ENCODE results near the gene CAD. TPM values are rescaled to one million over a fixed set of nuclear protein-coding genes. Genes with fewer than 3 reads are reported as not detected.
"Not testable (repeated sequence)": the region's sequence is repeated elsewhere in the genome, so short reads cannot be mapped to it uniquely, and the experiment has no call there.

The CAD gene
- total RNA-seq, 1 experiment from 2014 or later, result 114 TPM

GRCh38 chr2:27175330-27175729, 41.8 kb upstream of the CAD start:
- intact Hi-C loops (cut with micrococcal nuclease), result no loop called here
- CTCF ChIA-PET, result interaction anchor here (1.0 kb wide), 1 partner anchor 16 kb away, joined by 3 read pairs; no protein-coding TSS in a partner anchor
- H2AFZ ChIP-seq (ENCODE audit: low read depth, low read length, poor library complexity, severe bottlenecking), result no peak overlapping the region
- no peak overlapping the region for H3K9ac ChIP-seq (ENCODE audit: low read length)
- no peak overlapping the region for H3K27ac ChIP-seq (ENCODE audit: low read depth, low read length)
- no peaks in the 10 kb centered on the region for H3K79me2 ChIP-seq (ENCODE audit: insufficient read depth, low read length)
- no peaks in the 10 kb centered on the region for H3K36me3 ChIP-seq (ENCODE audit: control insufficient read depth in 1 of 2, insufficient read depth in 2 of 2, low read length in 2 of 2)
- RAD21 ChIA-PET (ENCODE audit: low non-redundant PET in 1 of 2, low total read pairs in 2 of 2, uncharacterized antibody in 2 of 2, unreplicated experiment in 2 of 2), result no interaction called here
- peaks cover 16% of the 10 kb centered on the region; the same call in 1 of the 2 replicates for H3K27me3 ChIP-seq (ENCODE audit: insufficient read depth, low read length)
- H3K4me2 ChIP-seq (ENCODE audit: low read length), result no peak overlapping the region
- H3K9me2 ChIP-seq (ENCODE audit: insufficient read depth), result no peaks in the 10 kb centered on the region
- BruUV-seq (replicated peaks), result no TSS peak
- POLR2A ChIA-PET, result interaction anchor here (1.3 kb wide), 1 partner anchor 22 kb away, joined by 4 read pairs; no protein-coding TSS in a partner anchor
- ATAC-seq, result no peak
- no peaks in the 10 kb centered on the region for H4K20me1 ChIP-seq (ENCODE audit: insufficient read depth)
- H3K4me1 ChIP-seq (ENCODE audit: control insufficient read depth in 1 of 2, insufficient read depth in 2 of 2, low read length in 2 of 2), result no peaks in the 10 kb centered on the region
- H3K9me3 ChIP-seq (ENCODE audit: control insufficient read depth in 1 of 2, insufficient read depth in 1 of 2, low read depth in 1 of 2, low read length in 2 of 2), result no peaks in the 10 kb centered on the region
- no peak for DNase-seq (ENCODE audit: low read depth, low spot score)
- no peak for TF ChIP-seq MAX (IDR thresholded peaks at IDR 0.05)
- TF ChIP-seq YY1 (IDR thresholded peaks at IDR 0.05; ENCODE audit: extremely low read depth, insufficient replicate concordance, low read depth, low read length), result no peak
- TF ChIP-seq ZFX (IDR thresholded peaks at IDR 0.05), result no peak
- no peak for TF ChIP-seq RAD21 (IDR thresholded peaks at IDR 0.05; ENCODE audit: low read depth)
- TF ChIP-seq POLR2A (IDR thresholded peaks at IDR 0.05; ENCODE audit: borderline replicate concordance, extremely low read depth, insufficient read depth, insufficient read length), result no peak
- no peak for TF ChIP-seq FOSL1 (IDR thresholded peaks at IDR 0.05; ENCODE audit: low read depth)
- no peak overlapping the region for H3K4me3 ChIP-seq (replicated peaks in 1 of 2; ENCODE audit: low read depth in 1 of 2, low read length in 2 of 2)

- CTCF ChIA-PET, result interaction anchor here (1.0 kb wide), 1 partner anchor 15 kb away, joined by 3 read pairs; no protein-coding TSS in a partner anchor
- intact Hi-C loops (cut with micrococcal nuclease); H3K4me2 ChIP-seq (ENCODE audit: low read length); H3K4me3 ChIP-seq (replicated peaks in 1 of 2; ENCODE audit: low read depth in 1 of 2, low read length in 2 of 2); H3K36me3 ChIP-seq (ENCODE audit: control insufficient read depth in 1 of 2, insufficient read depth in 2 of 2, low read length in 2 of 2); ATAC-seq; H3K9me2 ChIP-seq (ENCODE audit: insufficient read depth); DNase-seq (ENCODE audit: low read depth, low spot score); BruUV-seq (replicated peaks); H3K9ac ChIP-seq (ENCODE audit: low read length); H2AFZ ChIP-seq (ENCODE audit: low read depth, low read length, poor library complexity, severe bottlenecking); RAD21 ChIA-PET (ENCODE audit: low non-redundant PET in 1 of 2, low total read pairs in 2 of 2, uncharacterized antibody in 2 of 2, unreplicated experiment in 2 of 2); H3K4me1 ChIP-seq (ENCODE audit: control insufficient read depth in 1 of 2, insufficient read depth in 2 of 2, low read length in 2 of 2); H3K27ac ChIP-seq (ENCODE audit: low read depth, low read length); H3K9me3 ChIP-seq (ENCODE audit: control insufficient read depth in 1 of 2, insufficient read depth in 1 of 2, low read depth in 1 of 2, low read length in 2 of 2); H3K79me2 ChIP-seq (ENCODE audit: insufficient read depth, low read length); H4K20me1 ChIP-seq (ENCODE audit: insufficient read depth): not testable (repeated sequence)
- H3K27me3 ChIP-seq (ENCODE audit: insufficient read depth, low read length), result peaks cover 16% of the 10 kb centered on the region; the same call in 1 of the 2 replicates
- POLR2A ChIA-PET, result interaction anchor here (1.3 kb wide), 1 partner anchor 22 kb away, joined by 4 read pairs; no protein-coding TSS in a partner anchor
Measured at GRCh38 chr2:27175781-27176180, 41.4 kb upstream of the CAD start.

Measured in HCT116 (cell line).